Glomerular visceral epithelial cell (primary cell): ENCODE data around the gene IL4I1.

ENCODE experiments used
- DNase-seq: peaks from one replicate; pipeline ENCODE4 v3.0.0-alpha.2; 2016; ENCODE audit errors: extremely low spot score

Gene IL4I1

DNA sequence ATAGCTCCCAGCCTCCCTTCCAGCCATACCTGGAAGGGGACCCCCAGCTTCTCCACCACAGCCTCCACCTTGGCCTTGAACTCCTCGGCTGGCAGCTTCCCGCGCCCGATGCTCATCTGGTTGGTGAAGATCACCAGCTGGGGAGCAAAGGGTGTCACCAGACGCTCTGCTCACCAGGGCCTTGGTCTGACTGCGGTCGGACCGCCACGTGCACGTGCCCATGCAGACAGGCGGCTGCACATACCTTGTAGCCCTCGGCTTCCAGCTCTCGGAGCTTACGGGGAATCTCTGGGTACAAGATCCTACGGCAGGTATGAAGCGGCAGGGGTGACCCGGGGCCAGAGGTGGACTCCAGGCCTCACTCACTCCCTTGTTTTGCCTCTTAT lies 32.8 kb downstream of the IL4I1 start:
- DNase-seq = no peak

DNA sequence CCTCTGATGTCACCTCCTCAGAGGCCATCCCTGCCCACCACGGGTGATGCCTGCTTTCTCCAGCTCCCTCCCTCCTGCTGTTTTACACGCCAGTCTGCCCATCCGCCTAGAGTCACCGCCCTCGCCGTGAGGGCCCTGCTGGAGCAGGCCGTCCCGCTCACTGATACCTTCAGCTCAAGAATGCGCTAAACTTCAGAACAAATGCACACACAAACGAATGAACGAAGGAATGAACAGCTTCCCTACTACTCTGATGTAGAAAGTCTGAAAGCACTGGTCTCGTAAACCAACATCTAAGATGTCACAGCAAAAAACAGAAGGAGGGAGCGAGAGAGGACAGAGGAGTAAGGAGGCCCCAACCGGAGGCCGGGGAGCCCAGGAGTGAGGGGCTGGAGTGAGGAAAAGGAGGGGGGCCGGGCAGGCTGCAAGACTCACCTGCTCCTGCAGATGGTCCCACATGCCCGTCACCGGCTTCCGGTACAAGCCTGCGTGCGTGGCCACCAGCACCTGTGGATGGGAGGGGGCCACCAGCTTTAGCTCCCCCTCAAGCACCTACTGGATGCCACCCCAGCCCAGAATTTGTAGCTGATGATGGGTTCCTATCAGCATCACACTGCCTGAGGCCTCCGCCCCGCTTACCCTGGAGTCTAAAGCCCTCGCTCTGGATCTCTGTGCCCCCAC lies 33.3 kb downstream of the IL4I1 start:
- no peak for DNase-seq

GRCh38 chr19:49862391-49863253 lies 34.1 kb downstream of the IL4I1 start:
- DNase-seq = no peak

GRCh38 chr19:49861541-49862378 lies 34.9 kb downstream of the IL4I1 start:
- no peak for DNase-seq

GRCh38 chr19:49861107-49861506 lies 35.6 kb downstream of the IL4I1 start:
- DNase-seq = no peak

DNA sequence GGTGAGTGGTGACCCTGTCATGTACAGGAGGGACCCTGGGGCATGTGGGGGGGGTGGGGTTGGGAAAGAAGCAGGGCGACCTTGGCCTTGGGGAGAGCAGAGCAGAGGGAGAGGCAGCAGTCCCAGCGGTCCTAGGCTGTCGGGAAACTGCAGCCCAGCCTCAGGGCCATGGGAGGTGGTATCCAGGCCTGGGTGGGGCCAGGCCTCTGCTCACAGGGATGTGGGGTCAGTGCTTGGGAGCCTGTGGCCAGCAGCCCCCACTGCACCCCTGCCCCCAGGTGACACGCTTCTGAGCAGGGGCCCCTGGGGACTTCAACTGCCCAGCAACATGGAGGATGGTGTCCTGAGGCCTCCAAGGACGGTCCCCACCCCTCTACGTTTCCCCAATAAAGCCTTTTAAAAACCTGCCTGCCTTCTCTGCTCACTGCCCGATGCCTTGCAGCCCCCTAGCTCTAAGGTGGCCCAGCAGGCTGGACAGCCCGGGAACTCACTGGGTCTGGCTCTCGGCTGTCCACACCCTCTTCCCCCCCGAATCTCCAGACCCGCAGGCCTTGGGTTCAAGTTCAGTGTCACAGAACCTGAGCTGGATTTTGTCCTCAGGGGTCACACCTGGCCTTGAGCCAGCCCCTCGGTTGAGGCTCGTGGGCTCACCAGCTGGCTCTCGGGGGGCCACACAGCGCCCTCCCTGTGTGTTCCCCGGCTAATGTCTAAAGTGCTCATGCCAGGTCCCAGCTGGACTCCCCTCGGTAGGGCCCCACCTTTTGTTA lies 36.2 kb downstream of the IL4I1 start:
- no peak for DNase-seq

DNA sequence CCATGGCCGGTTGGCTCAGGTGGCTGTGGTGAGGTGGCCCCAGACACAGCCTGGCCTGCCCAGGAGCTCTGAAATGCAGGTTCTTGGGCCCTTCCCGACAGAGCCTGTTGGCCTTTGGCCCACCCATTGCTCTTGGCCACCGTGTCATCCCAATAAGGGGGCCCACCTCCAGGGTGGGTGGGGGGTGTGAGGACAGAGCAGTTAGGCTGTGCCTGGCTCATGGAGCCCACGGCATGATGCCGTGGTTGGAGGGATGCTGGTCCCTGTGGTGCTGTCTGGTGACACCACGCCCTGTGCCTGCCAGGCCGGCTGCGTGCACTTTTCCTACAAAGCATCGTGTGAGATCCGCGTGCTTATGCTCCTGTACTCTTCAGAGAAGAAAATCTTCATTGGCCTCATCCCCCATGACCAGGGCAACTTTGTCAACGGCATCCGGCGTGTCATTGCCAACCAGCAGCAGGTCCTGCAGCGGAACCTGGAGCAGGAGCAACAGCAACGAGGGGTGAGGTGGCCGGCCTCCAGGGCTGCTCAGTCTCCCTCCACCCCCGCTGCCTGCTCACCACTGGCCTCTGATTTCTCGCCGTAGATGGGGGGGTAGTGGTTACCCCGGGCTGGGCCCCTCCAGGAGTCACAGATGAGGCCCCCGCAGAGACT lies 36.9 kb downstream of the IL4I1 start:
- no peak for DNase-seq

GRCh38 chr19:49858088-49858985 lies 38.4 kb downstream of the IL4I1 start:
- no peak for DNase-seq

DNA sequence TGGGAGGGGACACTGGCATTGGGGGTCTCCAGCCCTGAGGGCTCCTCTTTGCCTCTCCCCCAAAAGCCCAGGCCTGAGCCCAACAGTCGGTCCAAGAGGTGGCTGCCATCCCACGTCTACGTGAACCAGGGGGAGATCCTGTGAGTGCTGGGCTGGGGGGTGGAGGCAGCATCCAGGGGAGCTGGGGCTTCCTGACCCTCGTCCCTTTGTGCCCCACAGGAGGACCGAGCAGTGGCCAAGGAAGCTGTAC lies 38.9 kb downstream of the IL4I1 start:
- no peak for DNase-seq

DNA sequence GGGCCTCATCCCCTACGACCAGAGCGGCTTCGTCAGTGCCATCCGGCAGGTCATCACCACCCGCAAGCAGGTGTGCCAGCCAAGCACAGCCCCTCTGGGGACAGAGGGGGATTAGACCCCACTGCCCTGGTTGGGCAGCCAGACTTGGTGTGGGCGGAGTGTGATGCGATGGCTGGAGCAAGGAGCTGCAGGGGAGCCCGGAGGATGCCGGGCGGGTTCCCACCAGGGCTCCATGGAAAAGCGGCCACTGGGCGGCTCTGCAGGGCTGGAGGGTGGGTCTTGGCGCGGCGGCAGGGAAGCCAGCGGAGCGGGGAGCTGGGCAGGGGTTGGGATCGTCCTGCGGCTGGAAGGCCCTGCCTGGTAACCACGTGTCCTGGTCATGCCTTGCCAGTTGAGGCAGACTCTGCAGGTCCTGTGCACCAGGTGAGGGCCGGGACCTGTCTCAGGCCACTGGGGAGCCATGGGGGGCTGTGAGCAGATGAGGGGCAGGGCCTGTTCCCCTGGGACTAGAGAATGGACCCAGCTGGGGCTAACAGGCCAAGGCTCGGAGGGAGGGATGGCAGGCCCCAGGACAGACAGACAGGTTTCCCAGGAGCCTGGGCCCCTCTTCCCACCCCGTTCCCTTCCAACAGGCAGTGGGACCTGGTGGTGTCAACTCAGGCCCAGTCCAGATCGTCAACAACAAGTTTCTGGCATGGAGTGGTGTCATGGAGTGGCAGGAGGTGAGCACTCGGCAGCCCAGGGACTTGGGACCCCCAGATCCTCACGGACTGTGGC lies 39.4 kb downstream of the IL4I1 start:
- no peak for DNase-seq

GRCh38 chr19:49856574-49857021 lies 40.1 kb downstream of the IL4I1 start:
- DNase-seq = no peak

DNA sequence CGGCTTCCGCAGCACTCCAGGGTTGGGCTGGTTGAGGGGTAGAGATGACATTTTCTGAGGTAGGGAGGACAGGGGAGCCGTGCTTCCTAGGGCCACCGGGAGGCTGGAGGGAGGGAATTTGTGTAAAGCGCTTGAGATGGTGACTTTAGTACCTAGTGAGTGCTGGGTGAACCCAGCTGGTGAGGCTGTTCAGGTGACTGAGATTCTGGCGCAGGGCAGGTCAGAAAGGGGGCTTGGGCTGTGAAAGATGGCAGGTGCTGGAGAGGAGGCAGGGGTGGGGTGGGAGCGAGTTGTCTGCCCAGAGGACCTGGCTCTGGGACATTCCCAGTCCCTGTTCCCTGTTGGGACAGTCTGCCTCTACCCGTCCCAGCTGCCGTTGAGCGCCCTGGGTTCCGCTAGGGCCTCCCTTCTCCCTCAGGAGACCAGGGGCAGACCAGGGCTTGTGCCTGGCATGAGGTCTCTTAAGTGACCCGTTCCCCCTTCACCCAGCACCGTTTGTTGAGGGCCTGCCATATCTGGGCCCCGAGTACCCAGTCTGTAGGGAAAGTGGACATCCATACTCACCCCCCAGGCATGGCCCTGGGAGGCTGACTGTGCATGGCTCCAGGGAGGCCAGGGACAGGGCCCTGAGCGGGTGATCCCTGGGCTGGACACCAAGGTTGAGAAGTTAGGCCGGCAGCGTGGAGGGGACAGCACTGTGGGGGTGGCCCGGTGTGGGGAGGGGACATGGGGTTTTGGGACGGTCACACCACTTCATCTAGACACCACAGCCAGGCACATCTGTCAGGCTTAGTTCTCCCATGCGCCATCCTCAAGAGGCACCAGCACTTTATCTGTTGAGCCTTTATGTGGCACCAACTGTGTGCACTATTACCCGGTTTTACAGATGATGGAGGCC lies 40.8 kb downstream of the IL4I1 start:
- DNase-seq = no peak

DNA sequence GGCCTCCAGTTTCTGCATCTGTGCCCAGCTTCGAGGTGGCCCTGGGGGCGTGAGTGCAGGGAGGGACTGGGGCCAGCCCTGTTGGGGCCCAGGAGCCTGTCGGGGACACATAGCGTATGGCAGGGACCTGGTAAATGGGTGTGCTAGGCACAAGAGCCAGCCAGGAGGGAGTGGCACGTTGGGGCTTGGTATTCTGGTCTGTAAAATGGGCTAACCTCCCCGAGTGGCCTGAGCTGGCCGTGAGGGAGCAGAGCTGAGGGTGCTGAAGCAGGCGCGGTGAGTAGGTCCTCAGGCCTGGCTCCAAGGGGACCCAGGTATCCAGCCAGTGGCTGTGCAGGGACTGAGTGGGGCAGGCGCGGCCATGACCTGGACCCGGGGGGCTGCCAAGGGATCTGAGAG lies 41.4 kb downstream of the IL4I1 start:
- no peak for DNase-seq

GRCh38 chr19:49854378-49855263 lies 42.1 kb downstream of the IL4I1 start:
- no peak for DNase-seq

GRCh38 chr19:49853852-49854377 lies 42.8 kb downstream of the IL4I1 start:
- no peak for DNase-seq

- no peak for DNase-seq
Measured at GRCh38 chr19:49852631-49853126, 44.0 kb downstream of the IL4I1 start.
